IMR-90 (cell line): ENCODE data around the gene GPT2. TPM values are rescaled to one million over a fixed set of nuclear protein-coding genes. Genes with fewer than 3 reads are reported as not detected.
A peak's percentile ranks its signal among the peaks of the same experiment; 100 is the strongest.

Experiments used
- ATAC-seq: fragments of 200-7000 bp; cut with Tn5 transposase; 2 replicates; pipeline ENCODE4 v1.9.1; 2020; ENCODE audit warnings: low read depth, mild to moderate bottlenecking, moderate library complexity
- BruUV-seq: library from RNA; stranded (reverse); fragments of 400-500 nt; replicated peaks from 2 replicates; lab custom pipeline; 2021; lab: Mats Ljungman, UMichigan
- CTCF ChIA-PET: fragments of 300-600 bp; formaldehyde crosslinking; extraction: SDS; loops from one replicate; lab custom pipeline; 2021; ENCODE audit warnings: antibody characterized with exemption; lab: Yijun Ruan, JAX
- POLR2A ChIA-PET: fragments of 300-600 bp; sonication (Branson Sonifier 250); formaldehyde crosslinking; loops from one replicate; lab custom pipeline; 2022; ENCODE audit warnings: antibody characterized with exemption; ENCODE audit not compliant: unreplicated experiment; lab: Charles Lee
- DNase-seq: peaks from one replicate; pipeline ENCODE4 v3.0.0; 2013
- H2AFZ ChIP-seq: replicated peaks from 2 replicates; pipeline ENCODE3; 2013; ENCODE audit warnings: low read length, mild to moderate bottlenecking; ENCODE audit not compliant: poor library complexity
- H2AK5ac ChIP-seq: 2 replicates; pipeline ENCODE4 v1.6.1; 2013; ENCODE audit warnings: low read depth, low read length, inconsistent platforms
- H2AK9ac ChIP-seq: replicated peaks from 2 replicates; pipeline ENCODE3; 2013; ENCODE audit warnings: mild to moderate bottlenecking, low read depth, low read length, moderate library complexity; ENCODE audit not compliant: poor library complexity
- H2BK120ac ChIP-seq: 2 replicates; pipeline ENCODE4 v1.6.1; 2013; ENCODE audit warnings: low read depth, low read length, inconsistent platforms
- H2BK15ac ChIP-seq: 3 replicates; pipeline ENCODE4 v1.6.1; 2013; ENCODE audit warnings: low read depth, low read length, inconsistent platforms
- H2BK20ac ChIP-seq: 2 replicates; pipeline ENCODE4 v1.6.1; 2013; ENCODE audit warnings: low read depth, mild to moderate bottlenecking, inconsistent platforms, low read length, moderate library complexity
- H2BK5ac ChIP-seq: 2 replicates; pipeline ENCODE4 v1.6.1; 2013; ENCODE audit warnings: mild to moderate bottlenecking, low read depth, low read length, inconsistent platforms; ENCODE audit not compliant: poor library complexity, severe bottlenecking
- H3K14ac ChIP-seq: replicated peaks from 2 replicates; pipeline ENCODE4 v1.6.1; 2013; ENCODE audit warnings: low read depth, low read length, inconsistent platforms
- H3K18ac ChIP-seq: 2 replicates; pipeline ENCODE4 v1.6.1; 2013; ENCODE audit warnings: low read depth, low read length, control low read depth
- H3K23ac ChIP-seq: 2 replicates; pipeline ENCODE4 v1.6.1; 2013; ENCODE audit warnings: low read depth, low read length, inconsistent platforms
- H3K27ac ChIP-seq: 2 replicates; pipeline ENCODE4 v1.5.1; 2013; ENCODE audit warnings: mild to moderate bottlenecking, control low read depth, low read length; ENCODE audit not compliant: insufficient read depth
- H3K27me3 ChIP-seq: 2 replicates; pipeline ENCODE4 v1.6.1; 2013; ENCODE audit warnings: low read length; ENCODE audit not compliant: control insufficient read depth, insufficient read depth
- H3K36me3 ChIP-seq: 2 replicates; pipeline ENCODE4 v1.6.1; 2013; ENCODE audit warnings: low read length, mixed read lengths; ENCODE audit not compliant: control insufficient read depth, insufficient read depth
- H3K4ac ChIP-seq: 2 replicates; pipeline ENCODE4 v1.6.1; 2013; ENCODE audit warnings: low read depth, low read length, inconsistent platforms
- H3K4me1 ChIP-seq: 2 replicates; pipeline ENCODE4 v1.6.1; 2013; ENCODE audit warnings: low read length, mixed read lengths; ENCODE audit not compliant: control insufficient read depth, insufficient read depth
- H3K4me2 ChIP-seq: 2 replicates; pipeline ENCODE4 v1.6.1; 2013; ENCODE audit warnings: low read depth, mild to moderate bottlenecking, control low read depth, low read length, moderate library complexity
- H3K4me3 ChIP-seq: 2 replicates; pipeline ENCODE4 v1.5.1; 2013; ENCODE audit warnings: low read depth, mild to moderate bottlenecking, control low read depth, low read length, moderate library complexity; ENCODE audit not compliant: insufficient read depth
- H3K56ac ChIP-seq: 2 replicates; pipeline ENCODE4 v1.6.1; 2013; ENCODE audit warnings: low read length, inconsistent platforms; ENCODE audit not compliant: insufficient read depth; ENCODE audit errors: extremely low read depth
- H3K79me1 ChIP-seq, 2 experiments: 2 replicates each; pipeline ENCODE4 v1.6.1; 2013; ENCODE audit warnings: low read length in 2 of 2, inconsistent platforms in 1 of 2, low read depth in 1 of 2
- H3K9ac ChIP-seq: 2 replicates; pipeline ENCODE4 v1.6.1; 2013; ENCODE audit warnings: low read depth, low read length, control low read depth
- H3K9me1 ChIP-seq: 2 replicates; pipeline ENCODE4 v1.6.1; 2013; ENCODE audit warnings: low read length, inconsistent platforms; ENCODE audit not compliant: insufficient read depth
- H3K9me3 ChIP-seq: 2 replicates; pipeline ENCODE4 v1.6.1; 2013; ENCODE audit warnings: low read length; ENCODE audit not compliant: control insufficient read depth, insufficient read depth
- H4K20me1 ChIP-seq: 2 replicates; pipeline ENCODE4 v1.6.1; 2013; ENCODE audit warnings: low read length, inconsistent platforms; ENCODE audit not compliant: insufficient read depth
- H4K5ac ChIP-seq: 2 replicates; pipeline ENCODE4 v1.6.1; 2013; ENCODE audit warnings: mild to moderate bottlenecking, low read depth, low read length, control low read depth
- H4K8ac ChIP-seq, 2 experiments: 2 replicates each; pipeline ENCODE4 v1.6.1; 2013; ENCODE audit warnings: low read depth in 2 of 2, low read length in 2 of 2, control low read depth in 1 of 2, inconsistent platforms in 1 of 2
- H4K91ac ChIP-seq: 2 replicates; pipeline ENCODE4 v1.6.1; 2013; ENCODE audit warnings: low read depth, low read length, inconsistent platforms; ENCODE audit not compliant: insufficient read depth
- BHLHE40 ChIP-seq: fragments of 150-350 bp; IDR thresholded peaks from 2 replicates; pipeline ENCODE4 v1.6.1; 2016; ENCODE audit warnings: mild to moderate bottlenecking, low read depth, low read length
- CHD1 ChIP-seq: IDR thresholded peaks from 2 replicates; pipeline ENCODE4 v1.6.1; 2012; ENCODE audit warnings: low read depth, low read length, improper control_type of control experiment
- MXI1 ChIP-seq: IDR thresholded peaks from 2 replicates; pipeline ENCODE4 v1.6.1; 2012; ENCODE audit warnings: low read depth, mild to moderate bottlenecking, low read length, moderate library complexity, borderline replicate concordance
- RAD21 ChIP-seq: IDR thresholded peaks from 2 replicates; pipeline ENCODE4 v1.6.1; 2012; ENCODE audit warnings: low read length, improper control_type of control experiment
- USF2 ChIP-seq: fragments of 150-350 bp; IDR thresholded peaks from 2 replicates; pipeline ENCODE4 v1.6.1; 2017; ENCODE audit warnings: mild to moderate bottlenecking, antibody characterized with exemption, low read length, low read depth
- WGBS, 2 experiments: methylation state at CpG; one replicate each; pipeline versions ENCODE4 v1.1.5 to v1.1.7; 2013; ENCODE audit warnings: missing lambda C conversion rate in 2 of 2; ENCODE audit not compliant: insufficient read length in 1 of 2; ENCODE audit errors: extremely low coverage in 2 of 2; 5-methylcytosine and 5-hydroxymethylcytosine counted together
- dilution Hi-C: fragments of 300-500 bp; cut with HindIII; formaldehyde crosslinking; loops from one replicate; pipeline ENCODE4 v1.14.3; 2018; ENCODE audit warnings: low sequenced_read_pairs; ENCODE audit not compliant: unreplicated experiment
- in situ Hi-C: fragments of 300-500 bp; cut with MboI; formaldehyde crosslinking; loops from 3 replicates; pipeline ENCODE4 v1.14.3; 2019; ENCODE audit warnings: low sequenced_read_pairs, inconsistent platforms, mixed read lengths
- intact Hi-C: fragments of 100-400 bp; cut with micrococcal nuclease; formaldehyde crosslinking; loops from 2 replicates; pipeline ENCODE4 v1.10.0; 2022
- polyA plus RNA-seq, 3 experiments: library from polyadenylated mRNA; depleted of rRNA; stranded (reverse); fragments of >200 nt; gene quantifications; 2 replicates each; pipeline ENCODE4 v1.2.3, GENCODE V29; 2012; ENCODE audit warnings: low replicate concordance in 1 of 3
- total RNA-seq: library from RNA; depleted of rRNA; stranded (reverse); fragments of >200 nt; gene quantifications from 2 replicates; pipeline ENCODE4 v1.2.3, GENCODE V29; 2012

Gene GPT2
- total and polyA plus RNA-seq, 2 of the 4 experiments (the other 2 are of a cell fraction) = 26.4 to 31.5 TPM

GRCh38 chr16:46915483-46916025 is 31.4 kb downstream of the GPT2 start:
- Histone ChIP-seq H2BK15ac (no peak overlapping the region), H3K9me3 (no peaks in the 10 kb centered on the region), H4K20me1 (0 out of 2 replicates have a peak, but pooled peaks cover 5% of the 10 kb centered on the region), H2AFZ (peak overlapping the region; percentile 51), H3K18ac (no peak overlapping the region), H3K4me2 (no peak overlapping the region), H4K8ac (no peak overlapping the region), H4K5ac (no peak overlapping the region), H4K91ac (no peak overlapping the region), H2AK9ac (peak overlapping the region; percentile 37), H3K9me1 (peaks cover 8% of the 10 kb centered on the region), H2AK5ac (peak overlapping the region; percentile 24; the same call in 1 of the 2 replicates), H3K79me1 (peaks cover 0 to 13% of the 10 kb centered on the region in 2 experiments; a peak in 3 of 4 replicates), H3K36me3 (peaks cover 74% of the 10 kb centered on the region), H3K4me1 (no peaks in the 10 kb centered on the region), H3K27ac (no peak overlapping the region), H3K27me3 (no peaks in the 10 kb centered on the region), H3K14ac (no peak overlapping the region), H2BK20ac (no peak overlapping the region), H3K4me3 (no peak overlapping the region), H3K56ac (no peak overlapping the region; the same call in 1 of the 2 replicates), H3K4ac (no peak overlapping the region), H3K9ac (no peak overlapping the region), H2BK5ac (peak overlapping the region; percentile 84), H3K23ac (no peak overlapping the region), H2BK120ac (no peak overlapping the region)
- CTCF ChIA-PET = no interaction called here
- dilution Hi-C loops = no loop called here
- no peak for ATAC-seq
- WGBS, 2 experiments = 100% methylated on average over 1 of the region's 2 CpGs; no CpG with 5 or more reads in 1 of the 2 experiments
- intact Hi-C loops = no loop called here
- POLR2A ChIA-PET = no interaction called here
- in situ Hi-C loops = no loop called here
- TF ChIP-seq CHD1 = no peak
- no peak for TF ChIP-seq USF2
- no peak for TF ChIP-seq MXI1
- no peak for TF ChIP-seq BHLHE40
- no peak for TF ChIP-seq RAD21
- TSS peak; percentile 15 for BruUV-seq
- DNase-seq = no peak
